CD8-positive, alpha-beta memory T cell (primary cell): ENCODE results near the gene TOB1. TPM values are rescaled to one million over a fixed set of nuclear protein-coding genes. Genes with fewer than 3 reads are reported as not detected.

Experiments
- CTCF ChIA-PET: fragments of 350-600 bp; sonication (Branson Sonifier 250); formaldehyde crosslinking; loops from one replicate; lab custom pipeline; 2021; ENCODE audit warnings: antibody characterized with exemption; lab: Charles Lee
- POLR2A ChIA-PET: fragments of 350-600 bp; sonication (Branson Sonifier 250); formaldehyde crosslinking; loops from one replicate; lab custom pipeline; 2021; ENCODE audit warnings: antibody characterized with exemption; lab: Charles Lee
- DNase-seq, 5 donors: peaks; one replicate each; pipeline versions ENCODE4 v3.0.0 to v3.0.0-alpha.2; 2020 to 2022; ENCODE audit warnings: mixed read lengths in 1 of 5
- H3K27ac ChIP-seq: one replicate; pipeline ENCODE4 v1.7.0; 2013; ENCODE audit warnings: low read depth, mild to moderate bottlenecking, low read length, moderate library complexity
- H3K27me3 ChIP-seq: 2 replicates; pipeline ENCODE4 v1.7.0; 2013; ENCODE audit warnings: low read length, mild to moderate bottlenecking; ENCODE audit not compliant: insufficient read depth, poor library complexity, severe bottlenecking
- H3K36me3 ChIP-seq: 2 replicates; pipeline ENCODE4 v1.7.0; 2013; ENCODE audit warnings: mild to moderate bottlenecking, low read length, moderate library complexity; ENCODE audit not compliant: insufficient read depth
- H3K4me1 ChIP-seq: 2 replicates; pipeline ENCODE4 v1.7.0; 2013; ENCODE audit warnings: mild to moderate bottlenecking, low read length, moderate library complexity; ENCODE audit not compliant: insufficient read depth
- H3K4me3 ChIP-seq: 2 replicates; pipeline ENCODE4 v1.7.0; 2013; ENCODE audit warnings: mild to moderate bottlenecking, low read length
- H3K9me3 ChIP-seq: 2 replicates; pipeline ENCODE4 v1.7.0; 2013; ENCODE audit warnings: mild to moderate bottlenecking, low read length
- H3K27ac Mint-ChIP-seq, 8 donors: one replicate each; pipeline ENCODE4 v1.8.0; 2020 to 2021; ENCODE audit warnings: mixed read lengths in 8 of 8, mild to moderate bottlenecking in 6 of 8, inconsistent platforms in 3 of 8, moderate library complexity in 3 of 8
- H3K27me3 Mint-ChIP-seq, 2 donors: one replicate each; pipeline ENCODE4 v1.8.0; 2020 to 2021; ENCODE audit warnings: mixed read lengths in 2 of 2, mild to moderate bottlenecking in 1 of 2, moderate library complexity in 1 of 2
- H3K36me3 Mint-ChIP-seq, 3 donors: one replicate each; pipeline ENCODE4 v1.8.0; 2020 to 2021; ENCODE audit warnings: mixed read lengths in 3 of 3, inconsistent platforms in 1 of 3, mild to moderate bottlenecking in 1 of 3
- H3K4me1 Mint-ChIP-seq, 3 donors: one replicate each; pipeline ENCODE4 v1.8.0; 2020 to 2021; ENCODE audit warnings: mixed read lengths in 3 of 3, inconsistent platforms in 1 of 3, mild to moderate bottlenecking in 1 of 3
- H3K4me3 Mint-ChIP-seq, 7 donors: one replicate each; pipeline ENCODE4 v1.8.0; 2020 to 2021; ENCODE audit warnings: mixed read lengths in 7 of 7, mild to moderate bottlenecking in 6 of 7, moderate library complexity in 4 of 7, inconsistent platforms in 2 of 7
- H3K9me3 Mint-ChIP-seq, 5 donors: one replicate each; pipeline ENCODE4 v1.8.0; 2020 to 2022; ENCODE audit warnings: mixed read lengths in 5 of 5, mild to moderate bottlenecking in 3 of 5, moderate library complexity in 2 of 5, inconsistent platforms in 1 of 5
- polyA plus RNA-seq: library from polyadenylated mRNA; unstranded; fragments of 300-500 nt; fragmentation: Illumina TruSeq; gene quantifications from one replicate; pipeline ENCODE4 v1.2.3, GENCODE V29; 2021
- total RNA-seq, 2 experiments: library from RNA; stranded (reverse); gene quantifications; one replicate each; pipeline ENCODE4 v1.2.3, GENCODE V29; 2021

Gene TOB1
- total and polyA plus RNA-seq, 3 experiments from 2014 or later = 32.6 to 53.4 (median 34.5) TPM

- Mint-ChIP-seq H3K9me3 (no peaks in the 10 kb centered on the region), H3K27ac (peak overlapping the region in 6 of 8 donors; percentile 59 to 93 (median 84)), H3K4me3 (peak overlapping the region in 4 of 7 donors; percentile 68 to 86 (median 84)), H3K36me3 (peaks cover 0 to 1% (median 0%) of the 10 kb centered on the region in 3 donors), H3K4me1 (peaks cover 11 to 15% (median 14%) of the 10 kb centered on the region in 3 donors), H3K27me3 (peaks cover 0 to 4% of the 10 kb centered on the region in 2 donors)
- POLR2A ChIA-PET = interaction anchor here (1.4 to 3.2 kb wide), 4 partner anchors 13 to 104 kb away, joined by 4 to 35 read pairs (median 4); partner anchors contain the start of gene TOB1
- Histone ChIP-seq H3K27ac (no peak overlapping the region), H3K27me3 (no peaks in the 10 kb centered on the region), H3K4me3 (no peak overlapping the region), H3K9me3 (no peaks in the 10 kb centered on the region), H3K4me1 (peaks cover 8% of the 10 kb centered on the region), H3K36me3 (no peaks in the 10 kb centered on the region)
- CTCF ChIA-PET = interaction anchor here (0.7 to 8.5 kb wide), 31 partner anchors 9 to 306 kb away, joined by 3 to 248 read pairs (median 4); partner anchors contain the start of genes NME1, SPATA20 and TOB1
- no peak for DNase-seq
Measured at GRCh38 chr17:50853015-50853615, 13.0 kb downstream of the TOB1 start.

GRCh38 chr17:50850640-50851039 is 15.5 kb downstream of the TOB1 start:
- H3K9me3 ChIP-seq = no peaks in the 10 kb centered on the region
- Mint-ChIP-seq H3K36me3 (peaks cover 0 to 1% (median 0%) of the 10 kb centered on the region in 3 donors), H3K27me3 (peaks cover 0 to under 1% of the 10 kb centered on the region in 2 donors), H3K4me1 (peaks cover 11 to 15% (median 14%) of the 10 kb centered on the region in 3 donors), H3K27ac (no peak overlapping the region), H3K9me3 (no peaks in the 10 kb centered on the region), H3K4me3 (no peak overlapping the region)
- no peaks in the 10 kb centered on the region for H3K27me3 ChIP-seq
- no peak overlapping the region for H3K27ac ChIP-seq
- ChIA-PET CTCF (interaction anchor here (0.7 to 8.5 kb wide), 3 partner anchors 10 to 101 kb away, joined by 3 to 248 read pairs (median 4); no protein-coding TSS in a partner anchor), POLR2A (no interaction called here)
- H3K4me3 ChIP-seq = no peak overlapping the region
- DNase-seq = no peak
- H3K36me3 ChIP-seq = no peaks in the 10 kb centered on the region
- peaks cover 8% of the 10 kb centered on the region for H3K4me1 ChIP-seq

- Histone ChIP-seq H3K27me3 (no peaks in the 10 kb centered on the region), H3K4me1 (peaks cover 8% of the 10 kb centered on the region), H3K27ac (no peak overlapping the region), H3K4me3 (no peak overlapping the region), H3K9me3 (no peaks in the 10 kb centered on the region), H3K36me3 (no peaks in the 10 kb centered on the region)
- ChIA-PET POLR2A (interaction anchor here (0.6 kb wide), 1 partner anchor 118 kb away, joined by 5 read pairs; no protein-coding TSS in a partner anchor), CTCF (interaction anchor here (1.1 to 8.5 kb wide), 2 partner anchors 13 to 102 kb away, joined by 3 to 248 read pairs; no protein-coding TSS in a partner anchor)
- H3K36me3 Mint-ChIP-seq = peaks cover 0 to 1% (median 0%) of the 10 kb centered on the region in 3 donors
- no peak overlapping the region for H3K4me3 Mint-ChIP-seq
- H3K9me3 Mint-ChIP-seq = no peaks in the 10 kb centered on the region
- no peaks in the 10 kb centered on the region for H3K27me3 Mint-ChIP-seq
- DNase-seq = no peak
- no peak overlapping the region for H3K27ac Mint-ChIP-seq
- peaks cover 11 to 15% (median 14%) of the 10 kb centered on the region in 3 donors for H3K4me1 Mint-ChIP-seq
Measured at GRCh38 chr17:50848711-50849110, 17.4 kb downstream of the TOB1 start.

- H3K36me3 ChIP-seq = no peaks in the 10 kb centered on the region
- peak overlapping the region in 1 of 8 donors; percentile 2 for H3K27ac Mint-ChIP-seq
- H3K4me3 Mint-ChIP-seq = no peak overlapping the region
- H3K4me1 ChIP-seq = peaks cover 8% of the 10 kb centered on the region
- no peak overlapping the region for H3K27ac ChIP-seq
- peaks cover 0 to 1% (median 0%) of the 10 kb centered on the region in 3 donors for H3K36me3 Mint-ChIP-seq
- H3K4me1 Mint-ChIP-seq = peaks cover 11 to 15% (median 14%) of the 10 kb centered on the region in 3 donors
- CTCF ChIA-PET = interaction anchor here (1.1 to 8.5 kb wide), 2 partner anchors 13 to 103 kb away, joined by 3 to 248 read pairs; no protein-coding TSS in a partner anchor
- H3K4me3 ChIP-seq = no peak overlapping the region
- H3K27me3 ChIP-seq = no peaks in the 10 kb centered on the region
- H3K9me3 Mint-ChIP-seq = no peaks in the 10 kb centered on the region
- H3K9me3 ChIP-seq = no peaks in the 10 kb centered on the region
- DNase-seq = no peak
- no peaks in the 10 kb centered on the region for H3K27me3 Mint-ChIP-seq
- POLR2A ChIA-PET = no interaction called here
Measured at GRCh38 chr17:50848039-50848438, 18.1 kb downstream of the TOB1 start.

GRCh38 chr17:50847566-50847965 is 18.6 kb downstream of the TOB1 start:
- peaks cover 0 to 1% (median 0%) of the 10 kb centered on the region in 3 donors for H3K36me3 Mint-ChIP-seq
- CTCF ChIA-PET = interaction anchor here (1.1 to 8.5 kb wide), 2 partner anchors 14 to 104 kb away, joined by 3 to 248 read pairs; no protein-coding TSS in a partner anchor
- POLR2A ChIA-PET = no interaction called here
- H3K9me3 ChIP-seq = no peaks in the 10 kb centered on the region
- H3K4me1 Mint-ChIP-seq = peaks cover 9 to 10% (median 10%) of the 10 kb centered on the region in 3 donors
- no peak overlapping the region for H3K4me3 Mint-ChIP-seq
- H3K36me3 ChIP-seq = no peaks in the 10 kb centered on the region
- no peak overlapping the region for H3K4me3 ChIP-seq
- no peaks in the 10 kb centered on the region for H3K27me3 Mint-ChIP-seq
- no peak overlapping the region for H3K27ac ChIP-seq
- peaks cover 4% of the 10 kb centered on the region for H3K4me1 ChIP-seq
- H3K27ac Mint-ChIP-seq = no peak overlapping the region
- H3K27me3 ChIP-seq = no peaks in the 10 kb centered on the region
- DNase-seq = no peak
- H3K9me3 Mint-ChIP-seq = no peaks in the 10 kb centered on the region

GRCh38 chr17:50845240-50846147 is 20.7 kb downstream of the TOB1 start:
- no peak overlapping the region for H3K27ac ChIP-seq
- H3K9me3 Mint-ChIP-seq = no peaks in the 10 kb centered on the region
- no peaks in the 10 kb centered on the region for H3K4me1 ChIP-seq
- H3K4me1 Mint-ChIP-seq = peaks cover 0 to 6% (median 0%) of the 10 kb centered on the region in 3 donors
- ChIA-PET CTCF (interaction anchor here (1.3 to 1.7 kb wide), 4 partner anchors 7 to 62 kb away, joined by 3 to 8 read pairs (median 3); no protein-coding TSS in a partner anchor), POLR2A (interaction anchor here (0.5 kb wide), 1 partner anchor 119 kb away, joined by 3 read pairs; no protein-coding TSS in a partner anchor)
- no peaks in the 10 kb centered on the region for H3K36me3 ChIP-seq
- DNase-seq = no peak
- H3K27me3 ChIP-seq = no peaks in the 10 kb centered on the region
- H3K4me3 Mint-ChIP-seq = no peak overlapping the region
- H3K27ac Mint-ChIP-seq = peak overlapping the region in 1 of 8 donors; percentile 57
- peaks cover 0 to 1% (median 0%) of the 10 kb centered on the region in 3 donors for H3K36me3 Mint-ChIP-seq
- H3K9me3 ChIP-seq = no peaks in the 10 kb centered on the region
- H3K4me3 ChIP-seq = no peak overlapping the region
- H3K27me3 Mint-ChIP-seq = no peaks in the 10 kb centered on the region

- POLR2A ChIA-PET = no interaction called here
- peaks cover 0 to 1% of the 10 kb centered on the region in 2 donors for H3K27me3 Mint-ChIP-seq
Measured at GRCh38 chr17:50844117-50844700, 21.9 kb downstream of the TOB1 start.

More at GRCh38 chr17:50844117-50844700, 21.9 kb downstream of the TOB1 start:
- H3K36me3 Mint-ChIP-seq = peaks cover 0 to 1% (median 0%) of the 10 kb centered on the region in 3 donors
- Histone ChIP-seq H3K4me3 (no peak overlapping the region), H3K27me3 (no peaks in the 10 kb centered on the region), H3K27ac (no peak overlapping the region), H3K36me3 (no peaks in the 10 kb centered on the region), H3K4me1 (no peaks in the 10 kb centered on the region), H3K9me3 (no peaks in the 10 kb centered on the region)
- DNase-seq = no peak
- H3K9me3 Mint-ChIP-seq = no peaks in the 10 kb centered on the region
- H3K4me3 Mint-ChIP-seq = peak overlapping the region in 1 of 7 donors; percentile 54
- peaks cover 0 to 6% (median 0%) of the 10 kb centered on the region in 3 donors for H3K4me1 Mint-ChIP-seq
- no peak overlapping the region for H3K27ac Mint-ChIP-seq
- CTCF ChIA-PET = interaction anchor here (1.3 to 1.7 kb wide), 4 partner anchors 9 to 61 kb away, joined by 3 to 8 read pairs (median 3); no protein-coding TSS in a partner anchor
